Measurements from ENCODE around the gene OR2A1.
"Not testable (repeated sequence)": the region's sequence is repeated elsewhere in the genome, so short reads cannot be mapped to it uniquely, and the experiment has no call there.

OR2A1 gene

DNA sequence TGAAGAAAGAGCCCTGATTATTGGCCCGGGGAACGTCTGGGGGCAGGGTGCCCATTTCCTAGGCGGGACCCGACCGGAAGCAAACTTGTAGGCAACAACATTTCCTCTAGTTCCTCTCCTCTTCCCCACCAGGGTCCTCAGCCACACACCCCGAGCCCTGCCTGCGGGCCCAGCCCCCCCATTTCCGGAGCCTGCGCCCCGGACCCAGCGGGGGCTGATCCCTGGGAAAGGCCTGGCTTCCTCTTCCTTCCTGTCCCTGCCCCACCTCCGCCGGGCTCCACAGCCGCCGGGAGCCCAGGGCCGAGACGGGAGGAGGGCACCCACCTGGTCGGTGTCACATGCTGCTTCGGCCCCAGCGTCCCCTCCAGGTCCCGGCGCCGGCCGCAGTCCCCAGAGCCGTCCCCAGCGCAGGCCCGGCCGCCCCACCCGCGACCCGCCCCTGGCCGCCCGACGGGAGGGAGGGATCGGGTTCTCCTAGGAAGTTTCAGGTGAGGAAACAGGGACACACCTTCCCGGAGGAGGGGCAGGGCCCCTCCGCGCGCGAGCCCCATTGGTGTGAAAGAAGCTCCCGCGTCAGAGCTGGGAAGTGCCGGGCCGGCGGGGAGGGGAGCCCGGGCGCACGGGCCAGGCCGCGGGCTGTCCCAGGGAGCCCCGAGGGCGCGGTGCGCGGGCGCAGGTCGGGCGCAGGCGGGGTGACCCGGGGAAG is 18.3 kb upstream of the OR2A1 start:
- not testable (repeated sequence) for H3K27me3 ChIP-seq (ENCODE audit: control insufficient read depth in 1 of 2, insufficient read depth in 2 of 2, low read length in 2 of 2); H3K4me3 ChIP-seq (ENCODE audit: low read length in 2 of 2); H3K9ac ChIP-seq (ENCODE audit: low read length in 2 of 2); H3K9me3 ChIP-seq (ENCODE audit: control insufficient read depth in 2 of 2, low read length in 2 of 2); H3K36me3 ChIP-seq (ENCODE audit: control insufficient read depth in 2 of 2, insufficient read depth in 2 of 2, low read length in 2 of 2); H3K4me1 ChIP-seq (ENCODE audit: control insufficient read depth, insufficient read depth, low read length); H3K27ac ChIP-seq (ENCODE audit: low read length)

GRCh38 chr7:144302578-144303303 is 9.5 kb upstream of the OR2A1 start:
- not testable (repeated sequence) for H3K4me3 ChIP-seq (ENCODE audit: low read length in 2 of 2); H3K36me3 ChIP-seq (ENCODE audit: control insufficient read depth in 2 of 2, insufficient read depth in 2 of 2, low read length in 2 of 2); H3K9me3 ChIP-seq (ENCODE audit: control insufficient read depth in 2 of 2, low read length in 2 of 2); H3K4me1 ChIP-seq (ENCODE audit: control insufficient read depth, insufficient read depth, low read length); H3K27ac ChIP-seq (ENCODE audit: low read length); H3K9ac ChIP-seq (ENCODE audit: low read length in 2 of 2); H3K27me3 ChIP-seq (ENCODE audit: control insufficient read depth in 1 of 2, insufficient read depth in 2 of 2, low read length in 2 of 2)

GRCh38 chr7:144303607-144304006 is 8.6 kb upstream of the OR2A1 start:
- not testable (repeated sequence) for H3K4me3 ChIP-seq (ENCODE audit: low read length in 2 of 2); H3K27ac ChIP-seq (ENCODE audit: low read length); H3K27me3 ChIP-seq (ENCODE audit: control insufficient read depth in 1 of 2, insufficient read depth in 2 of 2, low read length in 2 of 2); H3K36me3 ChIP-seq (ENCODE audit: control insufficient read depth in 2 of 2, insufficient read depth in 2 of 2, low read length in 2 of 2); H3K9ac ChIP-seq (ENCODE audit: low read length in 2 of 2); H3K4me1 ChIP-seq (ENCODE audit: control insufficient read depth, insufficient read depth, low read length); H3K9me3 ChIP-seq (ENCODE audit: control insufficient read depth in 2 of 2, low read length in 2 of 2)

DNA sequence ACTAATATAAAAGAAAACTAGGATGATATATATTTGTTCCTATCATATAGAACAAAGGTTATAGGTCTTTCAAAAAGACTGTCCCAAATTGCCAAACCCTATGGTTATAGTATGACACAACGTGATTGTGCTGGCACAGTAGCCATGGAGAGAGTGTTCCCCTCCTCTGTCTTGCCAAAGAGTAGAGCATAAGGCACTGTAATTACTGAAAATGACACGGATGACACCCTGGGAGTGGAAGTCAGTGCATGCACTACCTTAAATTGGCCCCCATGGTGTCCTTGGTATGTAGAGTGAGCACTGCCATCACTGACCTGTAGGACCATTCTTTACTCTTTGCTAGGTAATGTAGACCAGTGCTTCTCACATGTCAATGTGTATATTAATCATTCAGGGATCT is 7.1 kb upstream of the OR2A1 start:
- H3K9me3 ChIP-seq (ENCODE audit: control insufficient read depth in 2 of 2, low read length in 2 of 2); H3K36me3 ChIP-seq (ENCODE audit: control insufficient read depth in 2 of 2, insufficient read depth in 2 of 2, low read length in 2 of 2); H3K9ac ChIP-seq (ENCODE audit: low read length in 2 of 2); H3K27ac ChIP-seq (ENCODE audit: low read length); H3K27me3 ChIP-seq (ENCODE audit: control insufficient read depth in 1 of 2, insufficient read depth in 2 of 2, low read length in 2 of 2); H3K4me3 ChIP-seq (ENCODE audit: low read length in 2 of 2); H3K4me1 ChIP-seq (ENCODE audit: control insufficient read depth, insufficient read depth, low read length): not testable (repeated sequence)

GRCh38 chr7:144309702-144310101 is 2.5 kb upstream of the OR2A1 start:
- H3K4me1 ChIP-seq (ENCODE audit: control insufficient read depth, insufficient read depth, low read length); H3K27me3 ChIP-seq (ENCODE audit: control insufficient read depth in 1 of 2, insufficient read depth in 2 of 2, low read length in 2 of 2); H3K9me3 ChIP-seq (ENCODE audit: control insufficient read depth in 2 of 2, low read length in 2 of 2); H3K4me3 ChIP-seq (ENCODE audit: low read length in 2 of 2); H3K27ac ChIP-seq (ENCODE audit: low read length); H3K36me3 ChIP-seq (ENCODE audit: control insufficient read depth in 2 of 2, insufficient read depth in 2 of 2, low read length in 2 of 2); H3K9ac ChIP-seq (ENCODE audit: low read length in 2 of 2): not testable (repeated sequence)

- H3K27ac ChIP-seq (ENCODE audit: low read length); H3K27me3 ChIP-seq (ENCODE audit: control insufficient read depth in 1 of 2, insufficient read depth in 2 of 2, low read length in 2 of 2); H3K4me3 ChIP-seq (ENCODE audit: low read length in 2 of 2); H3K9ac ChIP-seq (ENCODE audit: low read length in 2 of 2); H3K9me3 ChIP-seq (ENCODE audit: control insufficient read depth in 2 of 2, low read length in 2 of 2); H3K4me1 ChIP-seq (ENCODE audit: control insufficient read depth, insufficient read depth, low read length); H3K36me3 ChIP-seq (ENCODE audit: control insufficient read depth in 2 of 2, insufficient read depth in 2 of 2, low read length in 2 of 2): not testable (repeated sequence)
Observed at GRCh38 chr7:144311218-144311617, 1.0 kb upstream of the OR2A1 start.

GRCh38 chr7:144317537-144317936 is 5.3 kb downstream of the OR2A1 start:
- H3K4me1 ChIP-seq (ENCODE audit: control insufficient read depth, insufficient read depth, low read length); H3K4me3 ChIP-seq (ENCODE audit: low read length in 2 of 2); H3K27me3 ChIP-seq (ENCODE audit: control insufficient read depth in 1 of 2, insufficient read depth in 2 of 2, low read length in 2 of 2); H3K36me3 ChIP-seq (ENCODE audit: control insufficient read depth in 2 of 2, insufficient read depth in 2 of 2, low read length in 2 of 2); H3K9me3 ChIP-seq (ENCODE audit: control insufficient read depth in 2 of 2, low read length in 2 of 2); H3K9ac ChIP-seq (ENCODE audit: low read length in 2 of 2); H3K27ac ChIP-seq (ENCODE audit: low read length): not testable (repeated sequence)

DNA sequence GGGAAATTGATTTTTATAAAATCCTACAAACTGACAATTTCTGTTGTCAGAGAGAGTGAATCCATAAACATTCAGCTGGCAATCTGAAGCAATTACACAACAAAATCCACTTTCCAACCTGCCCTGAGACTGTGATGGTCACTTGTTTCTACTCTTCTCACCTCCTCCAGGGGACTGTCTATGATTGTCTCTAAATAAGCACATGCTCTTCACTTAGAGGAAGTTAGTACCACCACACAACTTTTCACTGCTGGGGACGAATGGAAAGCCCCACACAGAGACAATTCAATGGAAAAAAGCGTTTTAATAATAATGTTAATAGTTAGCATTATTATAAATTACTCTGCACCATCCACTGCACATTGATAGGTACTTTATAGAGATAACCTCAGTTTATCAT is 7.3 kb downstream of the OR2A1 start:
- H3K9me3 ChIP-seq (ENCODE audit: control insufficient read depth in 2 of 2, low read length in 2 of 2); H3K9ac ChIP-seq (ENCODE audit: low read length in 2 of 2); H3K4me3 ChIP-seq (ENCODE audit: low read length in 2 of 2); H3K36me3 ChIP-seq (ENCODE audit: control insufficient read depth in 2 of 2, insufficient read depth in 2 of 2, low read length in 2 of 2); H3K27me3 ChIP-seq (ENCODE audit: control insufficient read depth in 1 of 2, insufficient read depth in 2 of 2, low read length in 2 of 2); H3K27ac ChIP-seq (ENCODE audit: low read length); H3K4me1 ChIP-seq (ENCODE audit: control insufficient read depth, insufficient read depth, low read length): not testable (repeated sequence)

GRCh38 chr7:144321677-144322206 is 9.5 kb downstream of the OR2A1 start:
- H3K9me3 ChIP-seq (ENCODE audit: control insufficient read depth in 2 of 2, low read length in 2 of 2); H3K4me1 ChIP-seq (ENCODE audit: control insufficient read depth, insufficient read depth, low read length); H3K27ac ChIP-seq (ENCODE audit: low read length); H3K9ac ChIP-seq (ENCODE audit: low read length in 2 of 2); H3K36me3 ChIP-seq (ENCODE audit: control insufficient read depth in 2 of 2, insufficient read depth in 2 of 2, low read length in 2 of 2); H3K27me3 ChIP-seq (ENCODE audit: control insufficient read depth in 1 of 2, insufficient read depth in 2 of 2, low read length in 2 of 2); H3K4me3 ChIP-seq (ENCODE audit: low read length in 2 of 2): not testable (repeated sequence)

- not testable (repeated sequence) for H3K27me3 ChIP-seq (ENCODE audit: control insufficient read depth in 1 of 2, insufficient read depth in 2 of 2, low read length in 2 of 2); H3K9me3 ChIP-seq (ENCODE audit: control insufficient read depth in 2 of 2, low read length in 2 of 2); H3K4me3 ChIP-seq (ENCODE audit: low read length in 2 of 2); H3K36me3 ChIP-seq (ENCODE audit: control insufficient read depth in 2 of 2, insufficient read depth in 2 of 2, low read length in 2 of 2); H3K27ac ChIP-seq (ENCODE audit: low read length); H3K9ac ChIP-seq (ENCODE audit: low read length in 2 of 2); H3K4me1 ChIP-seq (ENCODE audit: control insufficient read depth, insufficient read depth, low read length)
Observed at GRCh38 chr7:144323359-144323758, 11.1 kb downstream of the OR2A1 start.

GRCh38 chr7:144325868-144326267 is 13.6 kb downstream of the OR2A1 start:
- not testable (repeated sequence) for H3K4me3 ChIP-seq (ENCODE audit: low read length in 2 of 2); H3K36me3 ChIP-seq (ENCODE audit: control insufficient read depth in 2 of 2, insufficient read depth in 2 of 2, low read length in 2 of 2); H3K27me3 ChIP-seq (ENCODE audit: control insufficient read depth in 1 of 2, insufficient read depth in 2 of 2, low read length in 2 of 2); H3K4me1 ChIP-seq (ENCODE audit: control insufficient read depth, insufficient read depth, low read length); H3K9ac ChIP-seq (ENCODE audit: low read length in 2 of 2); H3K9me3 ChIP-seq (ENCODE audit: control insufficient read depth in 2 of 2, low read length in 2 of 2); H3K27ac ChIP-seq (ENCODE audit: low read length)

Measured in stomach smooth muscle (tissue), 2 donors.